GM19372 (cell line): Measurements from ENCODE around the gene ZNF112.

Source experiments
- ATAC-seq: cut with Tn5 transposase; IDR thresholded peaks from one replicate; pipeline ENCODE4 v1.9.1; 2021; ENCODE audit warnings: mild to moderate bottlenecking, low read depth, moderate library complexity; ENCODE audit not compliant: unreplicated experiment

Gene ZNF112

GRCh38 chr19:44284968-44285367, 71.5 kb downstream of the ZNF112 start:
- no peak for ATAC-seq

DNA sequence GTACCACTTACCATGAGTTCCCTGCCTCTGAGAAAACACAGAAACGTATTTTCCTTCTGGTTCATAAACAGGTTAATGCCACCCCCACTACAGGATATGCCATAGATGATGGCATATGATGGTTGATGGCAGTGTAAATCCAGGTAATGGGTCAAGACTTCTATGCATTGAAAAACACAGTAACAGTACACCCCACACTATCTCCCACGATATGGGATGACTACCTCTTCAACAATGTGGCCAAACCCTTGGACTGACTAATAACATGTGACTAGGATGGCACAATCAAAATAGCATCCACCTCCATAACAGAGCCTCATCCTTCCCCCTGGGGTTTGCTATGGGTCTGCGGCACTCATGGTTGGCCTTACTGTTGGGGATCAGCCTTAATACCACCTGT, 73.6 kb downstream of the ZNF112 start:
- no peak for ATAC-seq

DNA sequence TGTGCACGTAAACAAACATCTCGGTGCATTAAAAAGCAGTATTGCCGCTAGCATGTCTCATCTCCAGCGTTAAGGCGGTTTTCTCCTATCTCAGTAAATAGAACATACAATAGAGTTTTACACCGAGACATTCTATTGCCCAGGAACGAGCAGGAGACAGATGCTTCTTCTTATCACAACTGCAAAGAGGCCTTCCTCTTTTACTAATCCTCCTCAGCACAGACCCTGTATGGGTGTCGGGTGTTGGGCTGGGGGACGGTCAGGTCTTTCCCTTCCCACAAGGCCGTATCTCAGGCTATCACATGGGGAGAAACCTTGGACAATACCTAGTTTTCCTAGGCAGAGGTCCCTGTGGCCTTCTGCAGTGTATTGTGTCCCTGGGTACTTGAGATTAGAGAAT, 75.6 kb downstream of the ZNF112 start:
- no peak for ATAC-seq

DNA sequence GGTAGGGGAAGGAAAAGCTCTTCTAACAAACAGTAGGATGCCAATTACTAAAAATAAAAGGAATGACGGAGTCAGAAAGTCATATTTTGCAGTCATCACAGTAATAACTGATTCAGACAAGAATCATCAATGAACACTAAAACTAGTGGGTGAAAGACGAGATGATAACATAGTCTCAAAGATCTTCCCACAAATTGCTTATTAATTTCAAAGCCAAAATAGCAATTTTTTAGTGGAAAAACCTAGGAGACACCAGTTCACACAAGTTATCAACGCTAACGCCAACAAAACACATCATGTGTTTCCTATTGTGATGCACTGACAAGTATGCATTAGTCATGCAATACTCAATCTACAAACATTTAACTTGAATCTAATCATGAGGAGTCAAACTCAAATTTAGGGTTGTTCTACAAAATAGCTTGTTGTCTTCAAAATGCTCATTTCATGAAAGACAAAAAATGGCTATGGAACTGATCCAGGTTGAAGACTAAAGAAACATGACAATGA, 78.2 kb downstream of the ZNF112 start:
- no peak for ATAC-seq

- no peak for ATAC-seq
These were observed 79.1 kb downstream of the ZNF112 start for GRCh38 chr19:44277331-44277730.
